Stomach (tissue), 9 donors: ENCODE results near the gene ATP2C1. TPM values are rescaled to one million over a fixed set of nuclear protein-coding genes. Genes with fewer than 3 reads are reported as not detected.

Source experiments
- DNase-seq, 2 donors: peaks; one replicate each; pipeline versions ENCODE4 v3.0.0 to v3.0.0-alpha.2; 2013 to 2019
- H3K27ac ChIP-seq, 5 donors: fragments of 200-600 bp in 4 of 5; sonication (generic) in 4 of 5; one replicate each; pipeline ENCODE4 v1.5.1; 2013 to 2019; ENCODE audit warnings: mild to moderate bottlenecking in 1 of 5, moderate library complexity in 1 of 5
- H3K27me3 ChIP-seq, 3 donors: fragments of 200-600 bp; sonication (generic); one replicate each; pipeline ENCODE4 v1.5.1; 2017 to 2019; ENCODE audit warnings: mixed run types in 1 of 3
- H3K36me3 ChIP-seq, 4 donors: fragments of 200-600 bp; sonication (generic); 1 replicate in 3 of 4; 2 replicates in 1 of 4; pipeline ENCODE4 v1.5.1; 2016 to 2019
- H3K4me1 ChIP-seq, 4 donors: fragments of 200-600 bp; sonication (generic); one replicate each; pipeline ENCODE4 v1.5.1; 2016 to 2019
- H3K4me3 ChIP-seq, 4 donors: fragments of 200-600 bp; sonication (generic) in 3 of 4; one replicate each; pipeline ENCODE4 v1.5.1; 2016 to 2019; ENCODE audit warnings: mild to moderate bottlenecking in 1 of 4
- H3K9me3 ChIP-seq, 4 donors: fragments of 200-600 bp; sonication (generic); one replicate each; pipeline ENCODE4 v1.5.1; 2016 to 2019
- CTCF ChIP-seq, 7 experiments: fragments of 450-650 bp in 4 of 7; fragments of 200-600 bp in 3 of 7; sonication (generic) in 3 of 7; IDR thresholded peaks; one replicate each; pipeline ENCODE4 v1.5.1; 2016 to 2019; ENCODE audit warnings: antibody characterized with exemption in 7 of 7, control low read depth in 2 of 7, mild to moderate bottlenecking in 1 of 7
- EP300 ChIP-seq: sonication (generic); formaldehyde crosslinking; IDR thresholded peaks from one replicate; pipeline ENCODE4 v1.6.1; 2017; ENCODE audit warnings: antibody characterized with exemption
- POLR2A ChIP-seq, 4 donors: fragments of 450-650 bp; IDR thresholded peaks; one replicate each; pipeline ENCODE4 v1.6.1; 2016; ENCODE audit warnings: antibody characterized with exemption in 4 of 4, control low read depth in 2 of 4, mild to moderate bottlenecking in 1 of 4, moderate library complexity in 1 of 4
- POLR2AphosphoS5 ChIP-seq, 3 donors: sonication (generic); formaldehyde crosslinking; IDR thresholded peaks; one replicate each; pipeline ENCODE4 v1.6.1; 2016; ENCODE audit warnings: antibody characterized with exemption in 3 of 3
- WGBS, 5 donors: extraction: QIAGEN DNeasy Blood & Tissue Kit in 3 of 5; methylation state at CpG; one replicate each; pipeline versions ENCODE4 v1.1.5 to v1.1.7; 2013 to 2018; 5-methylcytosine and 5-hydroxymethylcytosine counted together
- intact Hi-C: fragments of 100-400 bp; cut with DNase I; formaldehyde crosslinking; loops from one replicate; pipeline ENCODE4 v1.15.1; 2023; ENCODE audit warnings: low total_unique reads
- polyA plus RNA-seq, 3 donors: library from polyadenylated mRNA; stranded (reverse); fragments of 200-250 nt; gene quantifications; one replicate each; pipeline ENCODE4 v1.2.3, GENCODE V29; 2013
- total RNA-seq, 5 donors: library from RNA; depleted of rRNA; stranded (reverse); fragments of >200 nt; gene quantifications; one replicate each; pipeline versions ENCODE4 v1.1.0 to v1.2.3, GENCODE V29; 2014 to 2016
- donor health status: healthy with polysubstance abuse.
- donor health status: Bipolar disorder and iron deficiency.
- donor health status: healthy.

Gene ATP2C1
- total and polyA plus RNA-seq, 8 donors = 10.5 to 114 (median 33.0) TPM

GRCh38 chr3:131007782-131008181 lies 113.9 kb downstream of the ATP2C1 start:
- Histone ChIP-seq H3K4me3 (no peak overlapping the region), H3K9me3 (no peaks in the 10 kb centered on the region), H3K27me3 (no peaks in the 10 kb centered on the region), H3K4me1 (no peaks in the 10 kb centered on the region), H3K36me3 (peaks cover 6 to 82% (median 67%) of the 10 kb centered on the region in 4 donors), H3K27ac (no peak overlapping the region)
- 95 to 100% (median 97%) methylated on average over 2 of the region's 2 CpGs for WGBS, 5 donors
- no peak for DNase-seq
- no peak for TF ChIP-seq POLR2A (IDR thresholded peaks at IDR 0.05)
- TF ChIP-seq CTCF (IDR thresholded peaks at IDR 0.05) = no peak
- no peak for TF ChIP-seq POLR2AphosphoS5 (IDR thresholded peaks at IDR 0.05)
- no peak for TF ChIP-seq EP300
- intact Hi-C loops = no loop called here

- no peak for DNase-seq
- H3K27ac ChIP-seq = no peak overlapping the region
- peaks cover 6 to 84% (median 70%) of the 10 kb centered on the region in 4 donors for H3K36me3 ChIP-seq
- 92 to 100% (median 100%) methylated on average over 1 of the region's 1 CpG for WGBS, 5 donors
- no peak overlapping the region for H3K4me3 ChIP-seq
- no peaks in the 10 kb centered on the region for H3K4me1 ChIP-seq
- H3K27me3 ChIP-seq = no peaks in the 10 kb centered on the region
- no peaks in the 10 kb centered on the region for H3K9me3 ChIP-seq
- intact Hi-C loops = no loop called here
- TF ChIP-seq POLR2A (IDR thresholded peaks at IDR 0.05) (no peak), CTCF (IDR thresholded peaks at IDR 0.05) (no peak), EP300 (no peak), POLR2AphosphoS5 (IDR thresholded peaks at IDR 0.05) (no peak)
These were observed 114.4 kb downstream of the ATP2C1 start for GRCh38 chr3:131008326-131008725.

GRCh38 chr3:131009698-131010097 lies 115.8 kb downstream of the ATP2C1 start:
- intact Hi-C loops = no loop called here

GRCh38 chr3:131018970-131019369 lies 125.1 kb downstream of the ATP2C1 start:
- H3K27me3 ChIP-seq = no peaks in the 10 kb centered on the region
- intact Hi-C loops = no loop called here
- TF ChIP-seq POLR2A (IDR thresholded peaks at IDR 0.05) = no peak
- TF ChIP-seq EP300 = no peak
- no peak for TF ChIP-seq POLR2AphosphoS5 (IDR thresholded peaks at IDR 0.05)
- TF ChIP-seq CTCF (IDR thresholded peaks at IDR 0.05) = no peak
- H3K9me3 ChIP-seq = no peaks in the 10 kb centered on the region
- no peak overlapping the region for H3K4me3 ChIP-seq
- whole genome bisulfite sequencing, 5 donors = 85 to 94% (median 88%) methylated on average over 3 of the region's 3 CpGs
- H3K4me1 ChIP-seq = peaks cover 0 to 53% (median 22%) of the 10 kb centered on the region in 4 donors
- H3K27ac ChIP-seq = no peak overlapping the region
- no peak for DNase-seq
- H3K36me3 ChIP-seq = peaks cover 19 to 52% (median 50%) of the 10 kb centered on the region in 4 donors

More at GRCh38 chr3:131009698-131010097, 115.8 kb downstream of the ATP2C1 start:
- no peaks in the 10 kb centered on the region for H3K27me3 ChIP-seq
- TF ChIP-seq POLR2AphosphoS5 (IDR thresholded peaks at IDR 0.05) (no peak), CTCF (IDR thresholded peaks at IDR 0.05) (no peak), POLR2A (IDR thresholded peaks at IDR 0.05) (no peak), EP300 (no peak)
- 79 to 100% (median 96%) methylated on average over 1 of the region's 1 CpG for WGBS, 5 donors
- H3K4me3 ChIP-seq = no peak overlapping the region
- H3K36me3 ChIP-seq = peaks cover 16 to 90% (median 78%) of the 10 kb centered on the region in 4 donors
- no peaks in the 10 kb centered on the region for H3K4me1 ChIP-seq
- H3K27ac ChIP-seq = no peak overlapping the region
- DNase-seq = no peak
- H3K9me3 ChIP-seq = no peaks in the 10 kb centered on the region
